SK-N-SH (cell line): ENCODE results near the gene MYOG. TPM values are rescaled to one million over a fixed set of nuclear protein-coding genes. Genes with fewer than 3 reads are reported as not detected.

Source experiments
- CTCF ChIA-PET: fragments of 300-600, 350-600 bp; formaldehyde crosslinking; extraction: SDS; loops from one replicate; lab custom pipeline; 2021; lab: Yijun Ruan, JAX
- POLR2A ChIA-PET: fragments of 350-600 bp; sonication (Branson Sonifier 250); formaldehyde crosslinking; extraction: SDS; loops from one replicate; lab custom pipeline; 2020; ENCODE audit warnings: antibody characterized with exemption, inconsistent platforms; lab: Yijun Ruan, JAX
- DNase-seq: peaks from one replicate; pipeline ENCODE4 v3.0.0; 2012
- H2AFZ ChIP-seq: fragments of 200-600 bp; sonication (generic); 2 replicates; pipeline ENCODE4 v1.8.1; 2016; ENCODE audit warnings: antibody characterized with exemption, mild to moderate bottlenecking, low read depth
- H3F3A ChIP-seq: fragments of 200-600 bp; sonication (generic); replicated peaks from 2 replicates; pipeline ENCODE3; 2016; ENCODE audit warnings: antibody characterized with exemption, mild to moderate bottlenecking; ENCODE audit not compliant: insufficient read depth
- H3K27ac ChIP-seq, 2 experiments: fragments of 200-500 bp in 1 of 2; fragments of 200-600 bp in 1 of 2; sonication (Bioruptor generic) in 1 of 2; sonication (generic), shearing (Covaris generic) in 1 of 2; 2 replicates each; pipeline versions ENCODE4 v1.5.1 to v1.6.1; 2014 to 2016; ENCODE audit warnings: low read depth in 2 of 2, inconsistent platforms in 1 of 2, low read length in 1 of 2, mild to moderate bottlenecking in 1 of 2, mixed read lengths in 1 of 2
- H3K27me3 ChIP-seq: fragments of 200-600 bp; sonication (generic), shearing (Covaris generic); 2 replicates; pipeline ENCODE4 v1.6.1; 2016; ENCODE audit warnings: mixed run types; ENCODE audit not compliant: insufficient read depth
- H3K36me3 ChIP-seq, 2 experiments: fragments of 200-500 bp in 1 of 2; fragments of 200-600 bp in 1 of 2; sonication (Bioruptor generic) in 1 of 2; sonication (generic) in 1 of 2; replicated peaks in 1 of 2; 2 replicates each; pipeline versions ENCODE3 to v1.5.1; 2014 to 2016; ENCODE audit warnings: low read length in 1 of 2, mild to moderate bottlenecking in 1 of 2; ENCODE audit not compliant: insufficient read depth in 2 of 2, control insufficient read depth in 1 of 2
- H3K4me1 ChIP-seq, 2 experiments: fragments of 200-500 bp in 1 of 2; fragments of 200-600 bp in 1 of 2; sonication (Bioruptor generic) in 1 of 2; sonication (generic), shearing (Covaris generic) in 1 of 2; 2 replicates each; pipeline versions ENCODE4 v1.5.1 to v1.6.1; 2014 to 2016; ENCODE audit warnings: low read depth in 1 of 2, low read length in 1 of 2, mixed run types in 1 of 2; ENCODE audit not compliant: insufficient read depth in 2 of 2, control insufficient read depth in 1 of 2
- H3K4me2 ChIP-seq: fragments of 200-600 bp; sonication (generic), shearing (Covaris generic); 2 replicates; pipeline ENCODE4 v1.6.1; 2017; ENCODE audit warnings: mixed run types
- H3K4me3 ChIP-seq, 2 experiments: fragments of 200-500 bp in 1 of 2; fragments of 200-600 bp in 1 of 2; sonication (Bioruptor generic) in 1 of 2; sonication (generic), shearing (Covaris generic) in 1 of 2; 2 replicates each; pipeline versions ENCODE4 v1.5.1 to v1.8.1; 2014 to 2016; ENCODE audit warnings: low read depth in 2 of 2, inconsistent platforms in 1 of 2, low read length in 1 of 2, mild to moderate bottlenecking in 1 of 2, mixed read lengths in 1 of 2, moderate library complexity in 1 of 2
- H3K79me2 ChIP-seq: fragments of 200-600 bp; sonication (generic); 2 replicates; pipeline ENCODE4 v1.8.1; 2017; ENCODE audit warnings: mild to moderate bottlenecking; ENCODE audit not compliant: insufficient read depth
- H3K9ac ChIP-seq: fragments of 200-600 bp; sonication (generic); 2 replicates; pipeline ENCODE4 v1.6.1; 2017; ENCODE audit warnings: mixed run types
- H3K9me2 ChIP-seq: fragments of 200-600 bp; sonication (generic); 2 replicates; pipeline ENCODE4 v1.6.1; 2017; ENCODE audit warnings: mixed run types
- H3K9me3 ChIP-seq: fragments of 200-600 bp; sonication (generic); 2 replicates; pipeline ENCODE4 v1.6.1; 2017; ENCODE audit warnings: mixed run types, mild to moderate bottlenecking, moderate library complexity
- H4K20me1 ChIP-seq: fragments of 200-600 bp; sonication (generic); 2 replicates; pipeline ENCODE4 v1.6.1; 2017; ENCODE audit warnings: mild to moderate bottlenecking, mixed run types; ENCODE audit not compliant: insufficient read depth
- CTCF ChIP-seq: fragments of 200-600 bp; sonication (generic); IDR thresholded peaks from 2 replicates; pipeline ENCODE4 v1.6.1; 2017; ENCODE audit warnings: antibody characterized with exemption, mild to moderate bottlenecking, moderate library complexity
- FOXJ3 ChIP-seq: sonication (generic); formaldehyde crosslinking; IDR thresholded peaks from 2 replicates; pipeline ENCODE4 v1.5.1; 2020; ENCODE audit warnings: mild to moderate bottlenecking, missing genetic modification reagents
- FOXM1 ChIP-seq: IDR thresholded peaks from 2 replicates; pipeline ENCODE4 v1.4.0; 2012; ENCODE audit warnings: low read depth, mild to moderate bottlenecking
- GABPA ChIP-seq: IDR thresholded peaks from 2 replicates; pipeline ENCODE4 v1.4.0; 2012; ENCODE audit warnings: low read depth, mild to moderate bottlenecking
- GATA2 ChIP-seq: sonication (generic); formaldehyde crosslinking; IDR thresholded peaks from 2 replicates; pipeline ENCODE4 v1.5.0; 2020; ENCODE audit warnings: mild to moderate bottlenecking, missing genetic modification reagents
- MAX ChIP-seq: IDR thresholded peaks from 2 replicates; pipeline ENCODE4 v1.4.0; 2012; ENCODE audit warnings: low read depth
- MEF2A ChIP-seq: IDR thresholded peaks from 2 replicates; pipeline ENCODE4 v1.4.0; 2012; ENCODE audit warnings: low read depth, borderline replicate concordance
- PBX3 ChIP-seq: IDR thresholded peaks from 2 replicates; pipeline ENCODE4; 2012
- POLR2AphosphoS5 ChIP-seq: IDR thresholded peaks from 2 replicates; pipeline ENCODE4 v1.6.1; 2012; ENCODE audit warnings: low read depth, low read length
- RFX5 ChIP-seq: IDR thresholded peaks from 2 replicates; pipeline ENCODE4 v1.6.1; 2012; ENCODE audit warnings: mild to moderate bottlenecking, improper control_type of control experiment, low read length
- RXRA ChIP-seq: IDR thresholded peaks from 2 replicates; pipeline ENCODE4 v1.4.0; 2012; ENCODE audit warnings: low read depth, mild to moderate bottlenecking, borderline replicate concordance
- SIN3A ChIP-seq: IDR thresholded peaks from 2 replicates; pipeline ENCODE4 v1.6.1; 2012; ENCODE audit warnings: low read depth, mild to moderate bottlenecking, low read length, moderate library complexity, borderline replicate concordance
- SMC3 ChIP-seq: IDR thresholded peaks from 2 replicates; pipeline ENCODE4 v1.6.1; 2012; ENCODE audit warnings: low read depth, low read length, improper control_type of control experiment
- TCF12 ChIP-seq: IDR thresholded peaks from 2 replicates; pipeline ENCODE4 v1.4.0; 2012
- WGBS: methylation state at CpG from one replicate; pipeline ENCODE4 v1.1.6; 2017; ENCODE audit warnings: low lambda C conversion rate; 5-methylcytosine and 5-hydroxymethylcytosine counted together
- polyA plus RNA-seq, 3 experiments: library from polyadenylated mRNA; depleted of rRNA; stranded (reverse); fragments of >200 nt; gene quantifications; 2 replicates each; pipeline ENCODE4 v1.2.3, GENCODE V29; 2012

MYOG gene
- polyA plus RNA-seq, 1 of the 3 experiments (the other 2 are of a cell fraction) = not detected

- no peak overlapping the region for H3K4me2 ChIP-seq
- H3K9ac ChIP-seq = no peak overlapping the region
- no peaks in the 10 kb centered on the region for H3K9me2 ChIP-seq
- 0 out of 2 replicates have a peak, but pooled peaks cover 3% of the 10 kb centered on the region for H4K20me1 ChIP-seq
- CTCF ChIA-PET = interaction anchor here (15.2 to 16.3 kb wide), 2 partner anchors 89 to 181 kb away, joined by 396 to 454 read pairs; partner anchors contain the start of gene ADORA1
- H3K27ac ChIP-seq = no peak overlapping the region
- peaks cover 13 to 43% of the 10 kb centered on the region in 2 experiments; a peak in 3 of 4 replicates for H3K4me1 ChIP-seq
- H3K79me2 ChIP-seq = no peaks in the 10 kb centered on the region
- no peaks in the 10 kb centered on the region for H3K9me3 ChIP-seq
- H3F3A ChIP-seq = no peaks in the 10 kb centered on the region
- no peaks in the 10 kb centered on the region for H3K36me3 ChIP-seq
- TF ChIP-seq POLR2AphosphoS5 (no peak), SIN3A (no peak), RXRA (no peak), RFX5 (no peak), GABPA (no peak), SMC3 (no peak), GATA2 (no peak), TCF12 (no peak), PBX3 (no peak), MEF2A (no peak), MAX (no peak), FOXM1 (no peak), FOXJ3 (CRISPR knock-in tag) (no peak), CTCF (no peak)
- POLR2A ChIA-PET = no interaction called here
- DNase-seq = no peak
- H3K27me3 ChIP-seq = no peaks in the 10 kb centered on the region
- 96% methylated on average over 2 of the region's 2 CpGs for WGBS
- H3K4me3 ChIP-seq = no peak overlapping the region
- no peak overlapping the region for H2AFZ ChIP-seq
Measured at GRCh38 chr1:203033287-203033686, 52.5 kb downstream of the MYOG start.

Other genes with a start within 250 kb of the MYOG start
- 10.7 and 11.6 TPM in 2 replicates for gene RABIF, start 196.9 kb downstream of the MYOG start, polyA plus RNA-seq (2012; rRNA removed)
- gene KLHL12, start 158.8 kb downstream of the MYOG start, polyA plus RNA-seq (2012; rRNA removed) = 22.6 and 33.0 TPM in 2 replicates
- gene ADIPOR1, start 127.7 kb downstream of the MYOG start, polyA plus RNA-seq (2012; rRNA removed) = 82.2 and 125 TPM in 2 replicates
- gene CYB5R1, start 118.8 kb downstream of the MYOG start, polyA plus RNA-seq (2012; rRNA removed) = 27.5 and 29.1 TPM in 2 replicates
- gene TMEM183A, start 78.6 kb downstream of the MYOG start, polyA plus RNA-seq (2012; rRNA removed) = 47.9 and 62.2 TPM in 2 replicates
- gene PPFIA4, start 59.5 kb downstream of the MYOG start, polyA plus RNA-seq (2012; rRNA removed) = 4.4 and 5.5 TPM in 2 replicates
- 3.2 and 4.8 TPM in 2 replicates for gene ADORA1, start 41.7 kb upstream of the MYOG start, polyA plus RNA-seq (2012; rRNA removed)
- gene MYBPH, start 89.8 kb upstream of the MYOG start, polyA plus RNA-seq (2012; rRNA removed) = 0.12 TPM in 1 of 2 replicates, not detected in the other
- gene CHI3L1, start 100.7 kb upstream of the MYOG start, polyA plus RNA-seq (2012; rRNA removed) = not detected in 2 replicates
- not detected in 2 replicates for gene CHIT1, start 143.7 kb upstream of the MYOG start, polyA plus RNA-seq (2012; rRNA removed)
- 26.2 and 33.5 TPM in 2 replicates for gene BTG2, start 219.5 kb upstream of the MYOG start, polyA plus RNA-seq (2012; rRNA removed)